ENCODE data around the gene CHMP1B.

CHMP1B gene

GRCh38 chr18:11873670-11874340 lies 22.6 kb downstream of the CHMP1B start:
- Histone ChIP-seq H3K27me3 (ENCODE audit: control insufficient read depth, insufficient read depth, low read length) (no peaks in the 10 kb centered on the region), H3K9me3 (replicated peaks; ENCODE audit: low read length) (no peaks in the 10 kb centered on the region)

DNA sequence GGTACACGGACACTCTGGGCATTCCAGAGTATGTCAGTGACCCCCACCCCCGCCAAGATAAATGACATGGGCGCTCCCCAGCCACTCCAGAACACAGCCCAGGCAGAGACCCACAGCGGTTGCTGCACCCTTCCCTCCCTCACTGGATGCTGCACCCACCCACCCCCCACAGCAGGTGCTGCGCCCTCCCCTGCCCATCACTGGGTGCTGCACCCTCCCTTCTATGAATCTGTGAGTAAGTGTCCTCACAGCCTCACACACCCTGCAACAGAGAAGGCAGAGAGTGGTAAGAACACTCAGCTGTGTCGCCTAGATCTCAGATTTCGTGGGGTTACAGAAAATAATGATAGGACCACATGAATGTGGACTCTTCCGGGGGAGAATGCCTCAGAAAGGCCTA lies 23.5 kb downstream of the CHMP1B start:
- H3K27me3 ChIP-seq (ENCODE audit: control insufficient read depth, insufficient read depth, low read length), result no peaks in the 10 kb centered on the region
- no peak overlapping the region for H3K4me3 ChIP-seq (ENCODE audit: low read length)
- H3K9me3 ChIP-seq (replicated peaks; ENCODE audit: low read length), result no peaks in the 10 kb centered on the region
- no peaks in the 10 kb centered on the region for H3K36me3 ChIP-seq (ENCODE audit: insufficient read depth, low read length)
- no peak overlapping the region for H3K4me2 ChIP-seq (ENCODE audit: low read length)
- no peaks in the 10 kb centered on the region for H3K4me1 ChIP-seq (ENCODE audit: control insufficient read depth, insufficient read depth, low read length)
- no peak overlapping the region for H3K9ac ChIP-seq (ENCODE audit: low read depth, low read length)

More at GRCh38 chr18:11873670-11874340, 22.6 kb downstream of the CHMP1B start:
- H3K9ac ChIP-seq (ENCODE audit: low read depth, low read length), result no peak overlapping the region
- no peak overlapping the region for H3K4me2 ChIP-seq (ENCODE audit: low read length)
- H3K4me1 ChIP-seq (ENCODE audit: control insufficient read depth, insufficient read depth, low read length), result no peaks in the 10 kb centered on the region
- no peaks in the 10 kb centered on the region for H3K36me3 ChIP-seq (ENCODE audit: insufficient read depth, low read length)
- no peak overlapping the region for H3K4me3 ChIP-seq (ENCODE audit: low read length)

- Histone ChIP-seq H3K4me1 (ENCODE audit: control insufficient read depth, insufficient read depth, low read length) (no peaks in the 10 kb centered on the region), H3K4me2 (ENCODE audit: low read length) (no peak overlapping the region), H3K27me3 (ENCODE audit: control insufficient read depth, insufficient read depth, low read length) (no peaks in the 10 kb centered on the region), H3K36me3 (ENCODE audit: insufficient read depth, low read length) (no peaks in the 10 kb centered on the region), H3K9ac (ENCODE audit: low read depth, low read length) (no peak overlapping the region), H3K9me3 (replicated peaks; ENCODE audit: low read length) (no peaks in the 10 kb centered on the region), H3K4me3 (ENCODE audit: low read length) (no peak overlapping the region)
These were observed 26.4 kb downstream of the CHMP1B start for GRCh38 chr18:11877497-11878135.

DNA sequence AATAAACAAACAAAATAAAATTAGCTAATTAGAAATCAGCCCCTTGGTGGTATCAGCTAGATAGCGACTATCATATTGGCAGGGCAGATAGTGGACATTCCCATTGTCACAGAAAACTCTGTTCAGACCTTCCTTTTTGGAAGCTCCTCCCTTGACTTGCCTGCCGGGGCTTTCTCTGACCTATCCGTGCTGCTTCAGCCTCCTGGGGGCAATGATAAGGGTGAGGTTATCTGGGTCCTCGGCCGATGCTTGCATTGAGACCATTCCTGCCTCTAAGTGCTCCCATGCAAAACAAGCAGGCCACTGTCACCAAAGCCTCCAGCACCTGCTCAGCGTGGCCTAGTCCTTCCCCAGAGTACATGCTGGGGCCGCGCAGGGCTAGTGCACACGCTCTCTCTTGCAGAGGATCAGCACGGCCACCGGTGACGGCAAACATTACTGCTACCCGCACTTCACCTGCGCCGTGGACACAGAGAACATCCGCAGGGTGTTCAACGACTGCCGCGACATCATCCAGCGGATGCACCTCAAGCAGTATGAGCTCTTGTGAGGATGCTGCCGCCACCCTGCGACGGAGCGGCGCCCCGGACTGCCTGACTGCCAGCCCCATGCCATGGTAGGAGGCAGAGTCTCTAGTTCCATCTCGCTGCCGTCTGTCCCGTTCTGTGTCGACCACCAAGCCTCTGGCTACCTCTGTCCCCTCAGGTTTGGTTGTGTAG lies 29.5 kb downstream of the CHMP1B start:
- Histone ChIP-seq H3K27me3 (ENCODE audit: control insufficient read depth, insufficient read depth, low read length) (no peaks in the 10 kb centered on the region), H3K9me3 (replicated peaks; ENCODE audit: low read length) (no peaks in the 10 kb centered on the region), H3K4me3 (ENCODE audit: low read length) (no peak overlapping the region), H3K36me3 (ENCODE audit: insufficient read depth, low read length) (peaks cover 13% of the 10 kb centered on the region), H3K9ac (ENCODE audit: low read depth, low read length) (no peak overlapping the region), H3K4me1 (ENCODE audit: control insufficient read depth, insufficient read depth, low read length) (peaks cover 4% of the 10 kb centered on the region), H3K4me2 (ENCODE audit: low read length) (no peak overlapping the region)

- H3K4me3 ChIP-seq (ENCODE audit: low read length), result no peak overlapping the region
- H3K27me3 ChIP-seq (ENCODE audit: control insufficient read depth, insufficient read depth, low read length), result no peaks in the 10 kb centered on the region
- no peak overlapping the region for H3K4me2 ChIP-seq (ENCODE audit: low read length)
- peaks cover 4% of the 10 kb centered on the region for H3K4me1 ChIP-seq (ENCODE audit: control insufficient read depth, insufficient read depth, low read length)
- H3K36me3 ChIP-seq (ENCODE audit: insufficient read depth, low read length), result peaks cover 25% of the 10 kb centered on the region
- H3K9ac ChIP-seq (ENCODE audit: low read depth, low read length), result no peak overlapping the region
- no peaks in the 10 kb centered on the region for H3K9me3 ChIP-seq (replicated peaks; ENCODE audit: low read length)
These were observed 31.4 kb downstream of the CHMP1B start for GRCh38 chr18:11882636-11883035.

GRCh38 chr18:11883153-11883552 lies 31.9 kb downstream of the CHMP1B start:
- Histone ChIP-seq H3K4me3 (ENCODE audit: low read length) (no peak overlapping the region), H3K36me3 (ENCODE audit: insufficient read depth, low read length) (peaks cover 27% of the 10 kb centered on the region), H3K4me2 (ENCODE audit: low read length) (no peak overlapping the region), H3K9ac (ENCODE audit: low read depth, low read length) (no peak overlapping the region), H3K9me3 (replicated peaks; ENCODE audit: low read length) (no peaks in the 10 kb centered on the region), H3K27me3 (ENCODE audit: control insufficient read depth, insufficient read depth, low read length) (no peaks in the 10 kb centered on the region), H3K4me1 (ENCODE audit: control insufficient read depth, insufficient read depth, low read length) (peaks cover 4% of the 10 kb centered on the region)

GRCh38 chr18:11884396-11885030 lies 33.3 kb downstream of the CHMP1B start:
- no peak overlapping the region for H3K4me3 ChIP-seq (ENCODE audit: low read length)
- no peak overlapping the region for H3K9ac ChIP-seq (ENCODE audit: low read depth, low read length)
- H3K4me1 ChIP-seq (ENCODE audit: control insufficient read depth, insufficient read depth, low read length), result peaks cover 4% of the 10 kb centered on the region
- H3K27me3 ChIP-seq (ENCODE audit: control insufficient read depth, insufficient read depth, low read length), result no peaks in the 10 kb centered on the region
- no peak overlapping the region for H3K4me2 ChIP-seq (ENCODE audit: low read length)
- peaks cover 39% of the 10 kb centered on the region for H3K36me3 ChIP-seq (ENCODE audit: insufficient read depth, low read length)
- H3K9me3 ChIP-seq (replicated peaks; ENCODE audit: low read length), result no peaks in the 10 kb centered on the region

- no peak overlapping the region for H3K9ac ChIP-seq (ENCODE audit: low read depth, low read length)
- peaks cover 4% of the 10 kb centered on the region for H3K4me1 ChIP-seq (ENCODE audit: control insufficient read depth, insufficient read depth, low read length)
- peaks cover 39% of the 10 kb centered on the region for H3K36me3 ChIP-seq (ENCODE audit: insufficient read depth, low read length)
These were observed 34.2 kb downstream of the CHMP1B start for GRCh38 chr18:11885278-11885947.

DNA sequence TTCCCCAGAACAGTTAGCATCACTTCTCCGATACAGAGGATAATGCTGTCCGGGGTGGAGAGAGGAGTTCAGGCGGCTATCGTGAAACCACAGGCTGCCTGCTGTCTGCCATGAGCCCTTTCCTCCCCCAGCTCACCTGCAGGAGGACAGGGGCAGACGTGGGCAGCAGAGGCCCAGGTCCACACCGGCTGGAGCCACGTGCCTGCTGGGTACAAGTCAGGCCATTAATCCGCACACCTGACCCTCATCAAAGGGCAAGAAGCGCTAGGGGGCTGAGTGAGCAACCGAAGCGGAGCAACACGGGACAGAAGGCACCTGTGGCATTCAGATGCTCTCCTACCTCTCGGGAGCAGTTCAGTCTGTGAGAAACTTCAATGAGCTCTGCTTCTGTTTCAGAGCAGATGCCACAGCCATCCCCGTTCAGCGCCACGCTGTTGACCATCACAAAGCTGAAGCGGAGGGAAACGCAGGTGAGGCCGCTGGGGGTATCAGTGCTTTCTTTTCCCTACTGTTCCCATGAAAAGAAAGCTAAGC lies 35.4 kb downstream of the CHMP1B start:
- H3K4me3 ChIP-seq (ENCODE audit: low read length), result no peak overlapping the region
- H3K27me3 ChIP-seq (ENCODE audit: control insufficient read depth, insufficient read depth, low read length), result no peaks in the 10 kb centered on the region
- H3K9ac ChIP-seq (ENCODE audit: low read depth, low read length), result no peak overlapping the region
- peaks cover 39% of the 10 kb centered on the region for H3K36me3 ChIP-seq (ENCODE audit: insufficient read depth, low read length)
- no peaks in the 10 kb centered on the region for H3K9me3 ChIP-seq (replicated peaks; ENCODE audit: low read length)
- H3K4me2 ChIP-seq (ENCODE audit: low read length), result no peak overlapping the region
- H3K4me1 ChIP-seq (ENCODE audit: control insufficient read depth, insufficient read depth, low read length), result peaks cover 4% of the 10 kb centered on the region

More at GRCh38 chr18:11885278-11885947, 34.2 kb downstream of the CHMP1B start:
- Histone ChIP-seq H3K9me3 (replicated peaks; ENCODE audit: low read length) (no peaks in the 10 kb centered on the region), H3K4me3 (ENCODE audit: low read length) (no peak overlapping the region), H3K27me3 (ENCODE audit: control insufficient read depth, insufficient read depth, low read length) (no peaks in the 10 kb centered on the region), H3K4me2 (ENCODE audit: low read length) (no peak overlapping the region)

- Histone ChIP-seq H3K9me3 (replicated peaks; ENCODE audit: low read length) (no peaks in the 10 kb centered on the region), H3K4me3 (ENCODE audit: low read length) (no peak overlapping the region), H3K4me2 (ENCODE audit: low read length) (no peak overlapping the region), H3K9ac (ENCODE audit: low read depth, low read length) (no peak overlapping the region), H3K36me3 (ENCODE audit: insufficient read depth, low read length) (peaks cover 39% of the 10 kb centered on the region), H3K4me1 (ENCODE audit: control insufficient read depth, insufficient read depth, low read length) (peaks cover 4% of the 10 kb centered on the region), H3K27me3 (ENCODE audit: control insufficient read depth, insufficient read depth, low read length) (no peaks in the 10 kb centered on the region)
These were observed 36.3 kb downstream of the CHMP1B start for GRCh38 chr18:11887328-11888128.
